HepG2 (cell line): ENCODE data around the gene ZNF804B. TPM values are rescaled to one million over a fixed set of nuclear protein-coding genes. Genes with fewer than 3 reads are reported as not detected.

Source experiments
- ATAC-seq: fragments of 200-7000 bp; cut with Tn5 transposase; 3 replicates; pipeline ENCODE4 v1.9.1; 2020; ENCODE audit warnings: mild to moderate bottlenecking, moderate library complexity
- BruUV-seq: library from RNA; stranded (reverse); fragments of 400-500 nt; replicated peaks from 2 replicates; lab custom pipeline; 2021; lab: Mats Ljungman, UMichigan
- CTCF ChIA-PET: fragments of 300-600 bp; formaldehyde crosslinking; extraction: SDS; loops from one replicate; lab custom pipeline; 2021; ENCODE audit warnings: low total read pairs, inconsistent platforms, low intra/inter-chr PET ratio; lab: Yijun Ruan, JAX
- POLR2A ChIA-PET: fragments of 350-600 bp; sonication (Branson Sonifier 250); formaldehyde crosslinking; loops from one replicate; lab custom pipeline; 2020; ENCODE audit warnings: antibody characterized with exemption, inconsistent platforms; lab: Yijun Ruan, JAX
- DNase-seq: peaks from one replicate; pipeline ENCODE4 v3.0.0-alpha.2; 2015; ENCODE audit warnings: low spot score
- FAIRE-seq: peaks from 3 replicates; lab custom pipeline; 2011; peaks lifted over from hg19 to GRCh38; lab: Jason Lieb, UNC
- H2AFZ ChIP-seq: one replicate; pipeline ENCODE4 v1.6.1; 2011; ENCODE audit warnings: low read length, inconsistent platforms
- H3K27ac ChIP-seq: fragments of 300-600 bp; 3 replicates; pipeline ENCODE4 v1.8.0; 2011; ENCODE audit warnings: mixed run types, mild to moderate bottlenecking, mixed read lengths, low read length, inconsistent platforms; ENCODE audit not compliant: insufficient read depth; ENCODE audit errors: extremely low read length
- H3K27me3 ChIP-seq, 2 experiments: fragments of 200-600 bp in 1 of 2; 2 replicates in 1 of 2; 3 replicates in 1 of 2; pipeline versions ENCODE4 v1.6.0 to v1.8.0; 2011; ENCODE audit warnings: low read length in 2 of 2, mild to moderate bottlenecking in 2 of 2, moderate library complexity in 2 of 2, inconsistent platforms in 1 of 2; ENCODE audit not compliant: insufficient read depth in 2 of 2, control insufficient read depth in 1 of 2
- H3K36me3 ChIP-seq, 2 experiments: fragments of 200-600 bp in 1 of 2; replicated peaks in 1 of 2; 2 replicates in 1 of 2; 3 replicates in 1 of 2; pipeline versions ENCODE4 v1.5.1 to v1.8.0; 2011; ENCODE audit warnings: low read length in 2 of 2, inconsistent platforms in 1 of 2; ENCODE audit not compliant: insufficient read depth in 2 of 2, control insufficient read depth in 1 of 2
- H3K4me1 ChIP-seq: 2 replicates; pipeline ENCODE4 v1.5.1; 2012; ENCODE audit warnings: low read length, inconsistent platforms; ENCODE audit not compliant: insufficient read depth
- H3K4me2 ChIP-seq: 2 replicates; pipeline ENCODE4 v1.6.0; 2011; ENCODE audit warnings: low read depth, low read length, inconsistent platforms
- H3K4me3 ChIP-seq, 3 experiments: fragments of 200-600 bp in 1 of 3; sonication (generic), shearing (Covaris generic) in 1 of 3; replicated peaks in 1 of 3; 2 replicates each; pipeline ENCODE4 v1.5.1; 2011 to 2016; ENCODE audit warnings: low read length in 3 of 3, inconsistent platforms in 2 of 3, low read depth in 2 of 3, mild to moderate bottlenecking in 2 of 3, control low read depth in 1 of 3, mixed read lengths in 1 of 3; ENCODE audit not compliant: insufficient read depth in 1 of 3
- H3K79me2 ChIP-seq: one replicate; pipeline ENCODE4 v1.6.1; 2011; ENCODE audit warnings: low read length, inconsistent platforms; ENCODE audit not compliant: insufficient read depth
- H3K9ac ChIP-seq: 2 replicates; pipeline ENCODE4 v1.6.0; 2011; ENCODE audit warnings: mild to moderate bottlenecking, low read depth, low read length, inconsistent platforms; ENCODE audit not compliant: insufficient read depth
- H3K9me3 ChIP-seq: 2 replicates; pipeline ENCODE4 v1.5.1; 2012; ENCODE audit warnings: mild to moderate bottlenecking, low read length
- H4K20me1 ChIP-seq: 2 replicates; pipeline ENCODE4 v1.6.0; 2011; ENCODE audit warnings: inconsistent platforms, mild to moderate bottlenecking, low read length, moderate library complexity; ENCODE audit not compliant: insufficient read depth
- EED ChIP-seq: sonication (generic); formaldehyde crosslinking; IDR thresholded peaks from 2 replicates; pipeline ENCODE4 v1.5.0; 2020; ENCODE audit warnings: mild to moderate bottlenecking, missing genetic modification reagents
- FOXA1 ChIP-seq, 2 experiments: fragments of 450-650 bp in 1 of 2; sonication (generic) in 1 of 2; formaldehyde crosslinking in 1 of 2; IDR thresholded peaks; 2 replicates each; pipeline versions ENCODE4 v1.4.0 to v1.6.1; 2016 to 2020; ENCODE audit warnings: missing genetic modification reagents in 1 of 2
- IKZF4 ChIP-seq: sonication (generic); formaldehyde crosslinking; IDR thresholded peaks from 2 replicates; pipeline ENCODE4 v1.5.1; 2020; ENCODE audit warnings: borderline replicate concordance, mild to moderate bottlenecking, low read depth, missing genetic modification reagents; ENCODE audit errors: not compliant biosample characterization
- MAFK ChIP-seq, 2 experiments: IDR thresholded peaks in 1 of 2; conservative IDR thresholded peaks in 1 of 2; 2 replicates each; pipeline ENCODE4 v1.6.1; 2011; ENCODE audit warnings: improper control_type of control experiment in 2 of 2, low read length in 2 of 2
- RAD51 ChIP-seq: fragments of 450-650 bp; IDR thresholded peaks from 2 replicates; pipeline ENCODE4 v1.6.1; 2016; ENCODE audit warnings: borderline replicate concordance
- RXRB ChIP-seq: IDR thresholded peaks from 2 replicates; pipeline ENCODE4 v1.6.1; 2016; ENCODE audit warnings: borderline replicate concordance, missing genetic modification reagents, missing compliant biosample characterization
- YEATS4 ChIP-seq: sonication (generic); formaldehyde crosslinking; IDR thresholded peaks from 2 replicates; pipeline ENCODE4 v1.4.0; 2020; ENCODE audit warnings: missing genetic modification reagents, borderline replicate concordance
- ZNF280B ChIP-seq: sonication (generic); formaldehyde crosslinking; IDR thresholded peaks from 2 replicates; pipeline ENCODE4 v1.5.0; 2020; ENCODE audit warnings: missing genetic modification reagents, mild to moderate bottlenecking, borderline replicate concordance
- in situ Hi-C: cut with HindIII; loops from 2 replicates; pipeline ENCODE4 v1.10.0; 2017; ENCODE audit warnings: low pct_unique_long_range_greater_than_20kb; ENCODE audit not compliant: extremely low pct_ligation_motif_present
- intact Hi-C: fragments of 100-400 bp; cut with micrococcal nuclease; formaldehyde crosslinking; loops from one replicate; pipeline ENCODE4 v1.10.0; 2022; ENCODE audit not compliant: unreplicated experiment
- polyA plus RNA-seq, 8 experiments: library from polyadenylated mRNA; depleted of rRNA in 3 of 8; stranded (reverse) in 7 of 8; unstranded in 1 of 8; fragments of >200 nt; fragmentation: Illumina TruSeq in 4 of 8; extraction: Trizol in 4 of 8; gene quantifications; 2 replicates each; pipeline versions ENCODE4 v1.2.1 to v1.2.3, GENCODE V29; 2011 to 2016; ENCODE audit warnings: low read depth in 4 of 8, missing spikeins in 1 of 8, mixed read lengths in 1 of 8; ENCODE audit not compliant: insufficient read depth in 1 of 8
- total RNA-seq, 5 experiments: library from RNA; depleted of rRNA; stranded (reverse); fragments of >200 nt; fragmentation: Illumina TruSeq; extraction: Trizol; gene quantifications; 2 replicates each; pipeline ENCODE4 v1.2.3, GENCODE V29; 2016; ENCODE audit warnings: low read depth in 1 of 5

ZNF804B gene
- total and polyA plus RNA-seq, 2 of the 13 experiments (the other 11 are each of a cell fraction or from before 2014, with no cell fraction given) = not detected

DNA sequence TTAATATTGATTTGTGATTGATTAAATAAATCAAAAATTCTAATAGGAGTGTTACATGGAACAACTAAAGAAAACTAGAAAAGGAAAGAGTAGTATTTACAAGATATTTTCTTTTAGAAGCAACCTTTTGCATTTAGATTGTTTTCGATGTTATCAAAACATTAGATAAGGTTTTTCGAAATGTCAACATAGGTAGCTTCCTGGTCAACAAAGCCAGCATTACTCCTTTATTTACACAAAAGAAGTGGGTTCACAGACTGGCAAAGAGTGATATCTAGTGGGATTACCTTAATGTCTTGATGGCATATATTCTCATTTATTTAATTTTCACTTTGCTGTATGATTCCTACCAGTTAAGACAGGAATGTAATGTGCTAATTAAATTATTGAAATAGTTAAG is 153.4 kb downstream of the ZNF804B start (continued):
- no peak for TF ChIP-seq ZNF280B
- peak; percentile 36; the same call in 1 of the 2 replicates for TF ChIP-seq RXRB
- peak; percentile 62; the same call in 1 of the 2 replicates for TF ChIP-seq FOXA1 (IDR thresholded peaks at IDR 0.05)
- peak; percentile 76 for TF ChIP-seq FOXA1 (CRISPR knock-in tag; IDR thresholded peaks at IDR 0.05)
- TF ChIP-seq RAD51 = no peak

GRCh38 chr7:88915615-88916014 is 156.1 kb downstream of the ZNF804B start:
- DNase-seq (no peak), FAIRE-seq (no peak), ATAC-seq (no peak)
- in situ Hi-C loops = no loop called here
- H3K27me3 ChIP-seq = no peaks in the 10 kb centered on the region
- H3K4me1 ChIP-seq = peaks cover 9% of the 10 kb centered on the region; the same call in 1 of the 2 replicates
- intact Hi-C loops = no loop called here
- CTCF ChIA-PET = no interaction called here
- no peak overlapping the region for H3K27ac ChIP-seq
- POLR2A ChIA-PET = no interaction called here
- H4K20me1 ChIP-seq = no peaks in the 10 kb centered on the region
- no TSS peak for BruUV-seq
- no peaks in the 10 kb centered on the region for H3K79me2 ChIP-seq
- no peaks in the 10 kb centered on the region for H3K36me3 ChIP-seq
- no peak overlapping the region for H2AFZ ChIP-seq
- TF ChIP-seq YEATS4 = no peak
- TF ChIP-seq MAFK (conservative IDR thresholded peaks at IDR 0.05 in 1 of 2, IDR thresholded peaks at IDR 0.05 in 1 of 2; ENCODE audit: low read length in 2 of 2) = peak in 1 of 2 experiments; percentile 50; a peak in 2 of 4 replicates
- TF ChIP-seq IKZF4 (CRISPR knock-in tag) = no peak
- no peak for TF ChIP-seq EED (CRISPR knock-in tag)
- H3K4me3 ChIP-seq = no peak overlapping the region
- no peak overlapping the region for H3K9ac ChIP-seq
- no peak overlapping the region for H3K4me2 ChIP-seq
- H3K9me3 ChIP-seq = no peaks in the 10 kb centered on the region
